ENCODE results near the gene D2HGDH.

GRCh38 chr2:241768251-241768711, 33.9 kb downstream of the D2HGDH start:
- TF ChIP-seq, protein P1, sequence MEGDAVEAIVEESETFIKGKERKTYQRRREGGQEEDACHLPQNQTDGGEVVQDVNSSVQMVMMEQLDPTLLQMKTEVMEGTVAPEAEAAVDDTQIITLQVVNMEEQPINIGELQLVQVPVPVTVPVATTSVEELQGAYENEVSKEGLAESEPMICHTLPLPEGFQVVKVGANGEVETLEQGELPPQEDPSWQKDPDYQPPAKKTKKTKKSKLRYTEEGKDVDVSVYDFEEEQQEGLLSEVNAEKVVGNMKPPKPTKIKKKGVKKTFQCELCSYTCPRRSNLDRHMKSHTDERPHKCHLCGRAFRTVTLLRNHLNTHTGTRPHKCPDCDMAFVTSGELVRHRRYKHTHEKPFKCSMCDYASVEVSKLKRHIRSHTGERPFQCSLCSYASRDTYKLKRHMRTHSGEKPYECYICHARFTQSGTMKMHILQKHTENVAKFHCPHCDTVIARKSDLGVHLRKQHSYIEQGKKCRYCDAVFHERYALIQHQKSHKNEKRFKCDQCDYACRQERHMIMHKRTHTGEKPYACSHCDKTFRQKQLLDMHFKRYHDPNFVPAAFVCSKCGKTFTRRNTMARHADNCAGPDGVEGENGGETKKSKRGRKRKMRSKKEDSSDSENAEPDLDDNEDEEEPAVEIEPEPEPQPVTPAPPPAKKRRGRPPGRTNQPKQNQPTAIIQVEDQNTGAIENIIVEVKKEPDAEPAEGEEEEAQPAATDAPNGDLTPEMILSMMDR (IDR thresholded peaks at IDR 0.05) = no peak
- TF ChIP-seq POLR2A (IDR thresholded peaks at IDR 0.05) = no peak

All from thyroid gland (tissue), 4 donors.